Spleen (tissue), 7 donors: ENCODE results near the gene POLN.

ENCODE experiments used
- CTCF ChIP-seq, 11 experiments: fragments of 200-600 bp in 7 of 11; fragments of 450-650 bp in 4 of 11; sonication (generic) in 4 of 11; IDR thresholded peaks in 8 of 11; conservative IDR thresholded peaks in 3 of 11; 1 replicate in 7 of 11; 2 replicates in 4 of 11; pipeline versions ENCODE4 v1.4.0 to v1.8.0; 2016 to 2021; ENCODE audit warnings: antibody characterized with exemption in 11 of 11, inconsistent platforms in 4 of 11, mild to moderate bottlenecking in 1 of 11
- POLR2A ChIP-seq, 3 donors: fragments of 450-650 bp; IDR thresholded peaks; one replicate each; pipeline ENCODE4 v1.5.1; 2017; ENCODE audit warnings: antibody characterized with exemption in 3 of 3, mild to moderate bottlenecking in 1 of 3
- POLR2AphosphoS5 ChIP-seq, 3 donors: sonication (generic); formaldehyde crosslinking; IDR thresholded peaks; one replicate each; pipeline ENCODE4 v1.5.1; 2017; ENCODE audit warnings: antibody characterized with exemption in 3 of 3
- donor health status: DM: no; HTN: no; CAD: no; lungs with moderate emphysema.
- donor health status: DM: no; HTN: no; CAD: no.
- donor health status: DM: no; HTN: no; CAD: no.

GRCh38 chr4:2287594-2287915 is 45.6 kb upstream of the POLN start:
- no peak for TF ChIP-seq CTCF (IDR thresholded peaks at IDR 0.05 in 8 of 11, conservative IDR thresholded peaks at IDR 0.05 in 3 of 11)
- TF ChIP-seq POLR2A (IDR thresholded peaks at IDR 0.05): no peak
- TF ChIP-seq POLR2AphosphoS5 (IDR thresholded peaks at IDR 0.05): no peak
